GM23338 (cell line): ENCODE results near the gene REC8. TPM values are rescaled to one million over a fixed set of nuclear protein-coding genes. Genes with fewer than 3 reads are reported as not detected.

Source experiments
- ATAC-seq: fragments of 200-7000 bp; cut with Tn5 transposase; 3 replicates; pipeline ENCODE4 v1.9.1; 2020
- DNase-seq: peaks from one replicate; pipeline ENCODE4 v3.0.0-alpha.2; 2015; ENCODE audit warnings: low spot score
- H2AFZ ChIP-seq: fragments of 200-600 bp; sonication (generic); 2 replicates; pipeline ENCODE4 v1.8.0; 2016; ENCODE audit warnings: antibody characterized with exemption, mild to moderate bottlenecking, moderate library complexity
- H3F3A ChIP-seq: fragments of 200-600 bp; sonication (generic); replicated peaks from 2 replicates; pipeline ENCODE4 v1.8.0; 2017; ENCODE audit warnings: antibody characterized with exemption, mixed run types, low read depth
- H3K27ac ChIP-seq: fragments of 200-600 bp; sonication (generic); 2 replicates; pipeline ENCODE4 v1.6.1; 2016; ENCODE audit warnings: low read depth
- H3K27me3 ChIP-seq: fragments of 200-600 bp; sonication (generic); 2 replicates; pipeline ENCODE4 v1.8.0; 2016; ENCODE audit warnings: mild to moderate bottlenecking, mixed run types, moderate library complexity; ENCODE audit not compliant: insufficient read depth
- H3K36me3 ChIP-seq: fragments of 200-600 bp; sonication (generic); 2 replicates; pipeline ENCODE4 v1.8.0; 2016; ENCODE audit warnings: mild to moderate bottlenecking; ENCODE audit not compliant: insufficient read depth
- H3K4me1 ChIP-seq: fragments of 200-600 bp; sonication (generic); 2 replicates; pipeline ENCODE4 v1.8.0; 2016; ENCODE audit warnings: mild to moderate bottlenecking, moderate library complexity; ENCODE audit not compliant: insufficient read depth
- H3K4me2 ChIP-seq: fragments of 200-600 bp; sonication (generic); 2 replicates; pipeline ENCODE4 v1.7.1; 2017; ENCODE audit warnings: mixed run types
- H3K4me3 ChIP-seq: fragments of 200-600 bp; sonication (generic); 2 replicates; pipeline ENCODE4 v1.6.1; 2016; ENCODE audit warnings: mixed run types
- H3K79me2 ChIP-seq: fragments of 200-600 bp; sonication (generic); replicated peaks from 2 replicates; pipeline ENCODE4 v1.8.0; 2017; ENCODE audit warnings: mild to moderate bottlenecking; ENCODE audit not compliant: insufficient read depth
- H3K9me2 ChIP-seq: fragments of 200-600 bp; sonication (generic); 2 replicates; pipeline ENCODE4 v1.8.0; 2017; ENCODE audit not compliant: insufficient read depth
- H4K20me1 ChIP-seq: fragments of 200-600 bp; sonication (generic); replicated peaks from 2 replicates; pipeline ENCODE4 v1.8.0; 2017; ENCODE audit warnings: mild to moderate bottlenecking; ENCODE audit not compliant: insufficient read depth
- H3K27ac Mint-ChIP-seq: 2 replicates; pipeline ENCODE4 v1.8.0; 2020; ENCODE audit warnings: inconsistent platforms, mild to moderate bottlenecking, moderate library complexity, mixed read lengths
- H3K27me3 Mint-ChIP-seq: 3 replicates; pipeline ENCODE4 v1.8.0; 2022; ENCODE audit warnings: low read depth, mild to moderate bottlenecking, moderate library complexity, mixed read lengths, inconsistent platforms; ENCODE audit not compliant: insufficient read depth, poor library complexity
- H3K36me3 Mint-ChIP-seq: 3 replicates; pipeline ENCODE4 v1.8.0; 2021; ENCODE audit warnings: low read depth, mild to moderate bottlenecking, inconsistent platforms, moderate library complexity, mixed read lengths
- H3K4me1 Mint-ChIP-seq: 3 replicates; pipeline ENCODE4 v1.8.0; 2020; ENCODE audit warnings: mild to moderate bottlenecking, inconsistent platforms, mixed read lengths
- H3K4me3 Mint-ChIP-seq: 3 replicates; pipeline ENCODE4 v1.8.0; 2021; ENCODE audit warnings: moderate library complexity, mild to moderate bottlenecking, inconsistent platforms, mixed read lengths
- H3K9me3 Mint-ChIP-seq: 3 replicates; pipeline ENCODE4 v1.8.0; 2020; ENCODE audit warnings: moderate library complexity, mild to moderate bottlenecking, inconsistent platforms, mixed read lengths
- CREB1 ChIP-seq: fragments of 250-450 bp; sonication (Bioruptor Pico); IDR thresholded peaks from 2 replicates; pipeline ENCODE4 v1.5.0; 2020; ENCODE audit warnings: low read depth, mild to moderate bottlenecking, moderate library complexity
- CTCF ChIP-seq, 2 experiments: fragments of 200-600 bp in 1 of 2; sonication (generic) in 1 of 2; conservative IDR thresholded peaks; 2 replicates each; pipeline versions ENCODE4 v1.5.1 to v1.6.1; 2016 to 2017; ENCODE audit warnings: antibody characterized with exemption in 2 of 2, low read depth in 2 of 2, mild to moderate bottlenecking in 2 of 2, moderate library complexity in 1 of 2
- EZH2 ChIP-seq: fragments of 200-600 bp; sonication (generic); IDR thresholded peaks from one replicate; pipeline ENCODE4 v1.8.0; 2017; ENCODE audit warnings: antibody characterized with exemption, mild to moderate bottlenecking, low read depth; ENCODE audit not compliant: unreplicated experiment
- EZH2phosphoT487 ChIP-seq: fragments of 200-600 bp; sonication (generic); IDR thresholded peaks from one replicate; pipeline ENCODE4 v1.8.1; 2018; ENCODE audit warnings: antibody characterized with exemption; ENCODE audit not compliant: unreplicated experiment
- JUNB ChIP-seq: IDR thresholded peaks from one replicate; pipeline ENCODE4 v1.6.1; 2016; ENCODE audit warnings: antibody characterized with exemption; ENCODE audit not compliant: unreplicated experiment
- POLR2AphosphoS5 ChIP-seq: IDR thresholded peaks from 2 replicates; pipeline ENCODE4 v1.6.1; 2016; ENCODE audit warnings: antibody characterized with exemption, low read depth
- REST ChIP-seq: IDR thresholded peaks from one replicate; pipeline ENCODE4 v1.6.1; 2018; ENCODE audit warnings: antibody characterized with exemption; ENCODE audit not compliant: unreplicated experiment
- STAT1 ChIP-seq: IDR thresholded peaks from one replicate; pipeline ENCODE4 v1.6.1; 2016; ENCODE audit warnings: antibody characterized with exemption; ENCODE audit not compliant: unreplicated experiment
- ZNF331 ChIP-seq: fragments of 250-450 bp; sonication (Bioruptor Pico); IDR thresholded peaks from 2 replicates; pipeline ENCODE4 v1.5.0; 2020; ENCODE audit warnings: low read depth, mild to moderate bottlenecking, moderate library complexity
- polyA plus RNA-seq: library from polyadenylated mRNA; unstranded; fragments of >200 nt; fragmentation: Nextera tagmentation; extraction: Ambion mirVana; gene quantifications from 2 replicates; pipeline ENCODE4 v1.2.1, GENCODE V29; 2016
- total RNA-seq: library from RNA; depleted of rRNA; stranded (reverse); fragments of >200 nt; shearing (Covaris generic); gene quantifications from 2 replicates; pipeline ENCODE4 v1.2.3, GENCODE V29; 2014
- TF ChIP-seq, protein P1 (sequence below): IDR thresholded peaks from 2 replicates; pipeline ENCODE4 v1.6.1; 2016; ENCODE audit warnings: antibody characterized with exemption

Gene REC8
- total and polyA plus RNA-seq, 2 experiments from 2014 or later, result 25.7 to 36.8 TPM

DNA sequence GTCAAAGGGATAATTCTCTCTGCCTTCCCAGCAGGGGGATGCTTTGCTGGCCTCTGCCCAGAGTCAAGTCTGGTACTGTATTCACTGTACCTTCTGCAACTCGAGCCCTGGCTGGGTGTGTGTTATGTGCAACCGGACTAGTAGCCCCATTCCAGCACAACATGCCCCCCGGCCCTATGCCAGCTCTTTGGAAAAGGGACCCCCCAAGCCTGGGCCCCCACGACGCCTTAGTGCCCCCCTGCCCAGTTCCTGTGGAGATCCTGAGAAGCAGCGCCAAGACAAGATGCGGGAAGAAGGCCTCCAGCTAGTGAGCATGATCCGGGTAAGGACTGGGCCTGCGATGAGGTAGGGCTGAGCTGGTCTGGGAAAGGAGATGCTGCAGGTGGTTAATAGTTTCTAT lies 21.3 kb upstream of the REC8 start (continued):
- TF ChIP-seq, protein P1, sequence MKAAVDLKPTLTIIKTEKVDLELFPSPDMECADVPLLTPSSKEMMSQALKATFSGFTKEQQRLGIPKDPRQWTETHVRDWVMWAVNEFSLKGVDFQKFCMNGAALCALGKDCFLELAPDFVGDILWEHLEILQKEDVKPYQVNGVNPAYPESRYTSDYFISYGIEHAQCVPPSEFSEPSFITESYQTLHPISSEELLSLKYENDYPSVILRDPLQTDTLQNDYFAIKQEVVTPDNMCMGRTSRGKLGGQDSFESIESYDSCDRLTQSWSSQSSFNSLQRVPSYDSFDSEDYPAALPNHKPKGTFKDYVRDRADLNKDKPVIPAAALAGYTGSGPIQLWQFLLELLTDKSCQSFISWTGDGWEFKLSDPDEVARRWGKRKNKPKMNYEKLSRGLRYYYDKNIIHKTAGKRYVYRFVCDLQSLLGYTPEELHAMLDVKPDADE, result no peak
- TF ChIP-seq EZH2 (no peak), CTCF (conservative IDR thresholded peaks at IDR 0.05; ENCODE audit: low read depth in 2 of 2) (no peak), EZH2phosphoT487 (no peak)

DNA sequence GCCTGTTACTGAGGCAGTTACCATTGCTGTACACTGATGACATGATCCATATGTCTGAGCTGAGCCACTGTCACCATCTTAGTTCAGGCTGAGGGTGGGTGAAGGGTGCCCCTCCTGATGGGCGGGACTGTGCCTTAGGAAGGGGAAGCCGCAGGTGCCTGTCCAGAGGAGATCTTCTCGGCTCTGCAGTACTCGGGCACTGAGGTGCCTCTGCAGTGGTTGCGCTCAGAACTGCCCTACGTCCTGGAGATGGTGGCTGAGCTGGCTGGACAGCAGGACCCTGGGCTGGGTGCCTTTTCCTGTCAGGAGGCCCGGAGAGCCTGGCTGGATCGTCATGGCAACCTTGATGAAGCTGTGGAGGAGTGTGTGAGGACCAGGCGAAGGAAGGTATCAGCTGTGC lies 20.9 kb upstream of the REC8 start:
- no peak overlapping the region for H3K4me3 Mint-ChIP-seq
- Histone ChIP-seq H3K36me3 (peaks cover 33% of the 10 kb centered on the region), H3K27ac (no peak overlapping the region), H4K20me1 (peaks cover 12% of the 10 kb centered on the region; the same call in 1 of the 2 replicates), H3K27me3 (no peaks in the 10 kb centered on the region), H3K4me2 (no peak overlapping the region), H3K79me2 (peaks cover 23% of the 10 kb centered on the region), H3K4me3 (no peak overlapping the region), H3K4me1 (peaks cover 6% of the 10 kb centered on the region; the same call in 1 of the 2 replicates), H2AFZ (no peak overlapping the region), H3K9me2 (no peaks in the 10 kb centered on the region), H3F3A (no peaks in the 10 kb centered on the region)
- H3K27ac Mint-ChIP-seq, result no peak overlapping the region
- peaks cover 71% of the 10 kb centered on the region for H3K36me3 Mint-ChIP-seq
- DNase-seq (no peak), ATAC-seq (no peak)
- H3K27me3 Mint-ChIP-seq, result peaks cover 11% of the 10 kb centered on the region
- H3K4me1 Mint-ChIP-seq, result peaks cover 14% of the 10 kb centered on the region
- TF ChIP-seq CTCF (conservative IDR thresholded peaks at IDR 0.05; ENCODE audit: low read depth in 2 of 2) (no peak), ZNF331 (CRISPR knock-in tag) (no peak), REST (no peak), CREB1 (CRISPR knock-in tag) (no peak), EZH2 (no peak), POLR2AphosphoS5 (no peak), STAT1 (no peak), EZH2phosphoT487 (no peak), JUNB (no peak)
- TF ChIP-seq, protein P1, result no peak
- no peaks in the 10 kb centered on the region; the same call in 2 of the 3 replicates for H3K9me3 Mint-ChIP-seq
